ENCODE measurements around the gene HES7.
A peak's percentile ranks its signal among the peaks of the same experiment; 100 is the strongest.
"Not testable (repeated sequence)": the region's sequence is repeated elsewhere in the genome, so short reads cannot be mapped to it uniquely, and the experiment has no call there.

HES7 gene

DNA sequence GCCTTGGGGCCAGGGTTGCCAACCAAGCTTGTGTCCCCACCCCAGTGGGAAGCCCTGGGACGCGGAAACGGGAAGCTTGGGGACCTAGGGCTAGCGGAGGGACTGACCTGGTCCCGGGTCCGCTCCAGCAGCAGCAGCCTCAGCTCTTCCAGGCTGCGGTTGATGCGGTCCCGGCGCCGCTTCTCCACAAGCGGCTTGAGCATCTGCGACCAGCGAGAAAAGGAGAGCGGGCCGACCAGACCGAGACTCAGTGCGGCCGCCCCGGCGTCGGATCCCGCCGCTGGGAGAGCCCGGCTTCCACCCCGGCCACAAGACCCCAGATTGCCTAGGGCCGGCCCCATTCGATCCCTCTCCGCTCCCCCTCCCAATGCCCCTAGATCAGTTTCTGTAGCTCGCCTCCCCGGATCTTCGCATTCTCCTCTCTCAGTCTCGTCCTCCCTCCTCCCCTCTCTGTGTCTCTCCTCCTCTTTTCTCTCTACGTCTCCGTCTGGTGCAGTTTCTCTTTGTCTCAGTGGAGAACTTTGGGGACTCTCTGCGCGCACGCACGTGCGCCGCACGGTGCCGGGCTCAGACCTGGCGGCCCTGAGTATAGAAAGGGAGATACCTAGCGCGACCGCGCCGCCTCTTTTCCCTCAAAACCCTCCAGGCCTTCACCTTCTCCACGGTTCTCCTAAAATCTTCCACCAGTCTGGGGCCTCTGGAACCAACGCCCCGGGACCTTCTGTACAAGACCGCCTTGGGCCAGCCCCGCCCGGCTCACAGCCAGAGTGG is 797 bp downstream of the HES7 start:
- DNase-seq (ENCODE audit: low read depth, low spot score), result no peak

GRCh38 chr17:8122422-8122923 is 1.4 kb downstream of the HES7 start:
- DNase-seq (ENCODE audit: low read depth, low spot score), result no peak

- no peak for DNase-seq (ENCODE audit: low read depth, low spot score)
Observed at GRCh38 chr17:8121681-8122421, 2.1 kb downstream of the HES7 start.

DNA sequence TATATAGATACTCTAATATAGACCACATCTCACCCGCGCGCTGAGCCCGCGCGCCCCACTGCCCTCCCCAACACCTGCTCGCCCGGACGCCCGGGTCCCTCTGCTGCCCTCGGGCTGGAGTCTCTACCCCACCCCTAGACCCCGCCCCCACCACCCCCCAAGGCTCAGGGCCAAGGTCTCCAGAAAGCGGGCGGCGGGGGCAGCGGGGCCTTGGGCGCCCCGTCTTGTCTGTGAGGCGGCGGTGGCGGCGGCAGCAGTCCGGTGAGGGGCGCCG is 2.6 kb downstream of the HES7 start:
- no peak for DNase-seq (ENCODE audit: low read depth, low spot score)

- no peak for DNase-seq (ENCODE audit: low read depth, low spot score)
Observed at GRCh38 chr17:8120520-8121406, 3.1 kb downstream of the HES7 start.

- peak; percentile 89 for DNase-seq (ENCODE audit: low read depth, low spot score)
Observed at GRCh38 chr17:8119581-8120519, 4.1 kb downstream of the HES7 start.

- DNase-seq (ENCODE audit: low read depth, low spot score), result peak; percentile 67
Observed at GRCh38 chr17:8118769-8119580, 4.9 kb downstream of the HES7 start.

DNA sequence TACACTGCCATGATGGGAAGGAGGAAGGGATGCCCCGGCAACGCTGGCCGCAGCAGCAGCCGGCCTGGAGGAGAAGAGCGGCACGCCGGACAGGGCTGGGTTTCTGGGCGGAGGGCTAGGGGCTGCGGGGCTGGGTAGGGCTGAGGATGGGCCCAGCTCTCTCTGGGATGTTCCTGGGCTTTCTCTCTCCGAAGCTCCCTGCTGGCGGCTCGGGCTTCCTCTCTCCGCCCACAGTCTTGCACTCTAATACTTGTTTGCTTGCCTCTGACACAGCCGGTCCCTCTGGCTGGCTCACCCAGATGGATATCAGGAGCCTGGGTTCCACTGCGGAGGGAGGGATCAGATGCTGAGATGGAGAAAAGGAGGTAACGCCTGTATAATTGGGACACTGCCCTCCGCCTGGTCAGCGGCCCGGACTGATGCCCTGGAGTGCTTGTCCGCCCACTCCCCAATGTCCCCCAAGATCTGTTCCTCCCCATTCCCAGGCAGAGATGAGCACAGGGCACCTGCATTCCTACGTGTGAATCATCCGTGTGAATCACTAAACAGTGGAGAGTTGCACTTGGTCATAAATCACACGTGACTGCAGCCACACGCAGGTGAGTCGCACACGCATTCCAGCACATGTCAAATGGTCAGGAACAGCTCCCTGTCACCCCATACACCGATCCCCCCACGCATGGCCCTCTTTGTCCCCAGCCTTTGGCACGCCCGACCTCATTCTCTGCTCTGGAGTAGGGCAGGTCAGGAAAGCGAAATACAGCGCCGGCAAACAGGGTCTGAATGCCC is 5.7 kb downstream of the HES7 start, which contains the start of gene ALOXE3:
Gene ALOXE3 (minus strand): TSS at position 535 of the 789 bp plus-strand sequence. CDS start 524 bp downstream, at position 11.
- no peak for DNase-seq (ENCODE audit: low read depth, low spot score)

DNA sequence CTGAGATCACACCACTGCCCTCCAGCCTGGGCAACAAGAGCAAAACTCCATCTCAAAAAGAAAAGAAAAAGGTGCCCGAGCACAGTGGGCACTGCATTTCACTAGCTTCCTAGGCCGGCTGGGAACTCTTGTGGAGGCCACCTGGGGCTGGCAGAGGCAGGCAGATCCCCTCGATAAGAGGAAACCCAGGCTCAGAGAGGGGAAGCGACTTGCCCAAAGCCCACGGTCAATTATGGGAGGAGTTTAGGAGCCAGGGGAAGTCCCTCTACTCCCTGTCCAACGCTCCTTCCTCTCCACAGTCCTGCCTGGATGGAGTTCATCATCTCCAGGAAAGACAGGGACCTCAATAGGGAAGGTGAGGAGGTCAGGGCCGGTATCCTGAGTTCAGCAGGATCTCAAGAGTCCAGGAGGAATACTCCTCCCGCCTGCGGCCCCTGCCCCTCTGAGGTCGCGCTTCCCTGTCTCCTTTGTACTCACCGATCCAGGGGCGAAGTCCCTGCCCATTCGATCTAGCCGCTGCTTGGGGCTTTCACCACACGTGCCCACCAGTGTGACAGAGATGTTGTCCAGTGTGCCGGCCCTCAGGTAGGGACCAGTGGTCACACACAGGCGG is 6.4 kb downstream of the HES7 start:
- DNase-seq (ENCODE audit: low read depth, low spot score), result no peak

DNA sequence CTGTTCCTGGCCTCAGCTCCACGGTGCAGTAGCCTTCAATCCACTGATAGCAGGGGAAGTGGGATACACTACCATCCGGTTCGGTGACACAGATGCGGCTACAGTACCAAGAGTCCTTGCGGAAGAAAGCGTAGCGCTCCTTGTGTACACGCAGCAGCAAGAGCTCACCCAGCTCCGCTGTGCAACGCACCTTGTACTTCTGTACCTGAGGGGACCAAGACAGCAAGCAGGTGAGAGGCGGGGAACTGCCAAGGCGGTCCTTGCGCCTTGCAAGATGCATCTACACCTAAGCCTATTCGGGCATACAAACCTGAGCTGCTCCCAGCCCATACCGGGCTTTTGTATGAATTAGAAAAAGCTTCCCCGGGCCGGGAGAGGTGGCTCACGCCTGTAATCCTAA is 7.1 kb downstream of the HES7 start:
- no peak for DNase-seq (ENCODE audit: low read depth, low spot score)

DNA sequence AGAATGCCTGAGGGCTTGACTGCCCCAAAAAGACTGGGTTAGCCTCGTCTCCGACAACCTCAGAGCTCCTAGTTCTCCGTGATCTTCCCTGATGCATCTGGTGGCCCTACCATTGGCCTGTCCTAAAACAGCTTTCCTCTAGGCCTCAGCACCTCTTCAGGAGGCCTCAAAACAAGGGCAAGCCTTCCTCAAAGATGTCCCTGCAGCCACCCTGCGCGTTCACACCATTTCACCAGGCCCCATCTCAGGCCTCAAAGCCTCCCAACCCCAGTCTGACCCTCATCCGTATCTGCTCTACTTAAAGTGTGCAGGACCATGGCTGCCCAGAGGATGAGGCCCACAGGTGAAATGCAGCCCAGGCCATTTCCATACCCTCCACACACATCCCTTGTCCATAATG is 13.0 kb downstream of the HES7 start:
- no peak for DNase-seq (ENCODE audit: low read depth, low spot score)

DNA sequence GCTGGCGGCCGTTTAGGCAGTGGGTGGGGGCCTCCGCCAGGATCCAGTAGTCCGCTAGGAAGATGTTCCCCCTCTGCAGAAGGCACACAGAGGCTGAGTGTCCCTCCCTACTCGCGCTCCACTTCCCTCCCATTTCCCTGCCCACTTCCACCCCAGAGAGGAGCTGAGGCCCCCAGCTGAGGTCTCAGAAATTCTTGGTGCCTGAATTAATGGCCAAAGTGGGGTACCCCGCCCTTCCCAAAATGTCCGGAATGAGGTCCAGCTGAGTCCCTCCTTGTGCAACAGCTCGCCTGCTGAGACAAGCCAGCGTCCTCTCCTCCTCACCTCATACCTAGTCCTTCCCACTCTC is 13.5 kb downstream of the HES7 start:
- no peak for DNase-seq (ENCODE audit: low read depth, low spot score)

DNA sequence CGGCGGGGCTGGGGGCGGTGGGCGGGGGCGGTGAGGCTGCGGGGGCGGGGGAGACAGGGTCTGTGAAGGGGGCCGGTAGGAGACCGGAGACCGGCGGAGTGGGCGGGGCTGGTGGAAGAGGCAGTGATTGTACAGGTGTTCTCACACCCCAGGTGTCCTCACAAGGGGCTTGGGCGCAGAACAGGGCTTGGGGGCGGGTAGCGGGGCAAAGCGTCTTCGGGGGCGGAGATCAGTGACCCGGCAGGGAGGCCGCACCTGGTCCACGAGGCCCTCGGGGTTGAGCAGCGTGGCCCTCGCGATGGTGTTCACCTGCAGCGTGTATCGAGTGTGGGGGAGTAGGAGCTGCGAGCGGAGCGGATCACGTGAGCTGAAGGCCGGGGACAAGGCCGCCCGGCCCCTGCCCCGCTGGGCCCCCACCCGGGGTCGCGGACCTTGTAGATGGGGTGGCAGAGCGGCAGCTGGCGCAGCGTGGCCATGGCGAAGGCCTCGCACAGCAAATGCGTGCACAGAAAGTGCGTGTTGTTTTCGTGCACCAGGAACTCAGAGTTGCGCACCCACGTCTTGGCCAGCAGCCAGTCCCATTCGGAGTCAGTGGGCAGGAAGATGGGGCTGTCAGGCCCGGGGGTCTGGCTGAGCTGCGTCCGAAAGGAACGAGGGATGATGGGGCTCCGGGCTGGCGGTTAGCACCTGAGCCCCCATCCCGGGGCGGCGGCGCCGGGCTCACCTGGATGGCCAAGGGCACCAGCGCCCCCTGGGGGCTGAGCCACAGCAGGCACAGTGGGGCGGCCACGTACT is 14.0 kb downstream of the HES7 start:
- no peak for DNase-seq (ENCODE audit: low read depth, low spot score)

DNA sequence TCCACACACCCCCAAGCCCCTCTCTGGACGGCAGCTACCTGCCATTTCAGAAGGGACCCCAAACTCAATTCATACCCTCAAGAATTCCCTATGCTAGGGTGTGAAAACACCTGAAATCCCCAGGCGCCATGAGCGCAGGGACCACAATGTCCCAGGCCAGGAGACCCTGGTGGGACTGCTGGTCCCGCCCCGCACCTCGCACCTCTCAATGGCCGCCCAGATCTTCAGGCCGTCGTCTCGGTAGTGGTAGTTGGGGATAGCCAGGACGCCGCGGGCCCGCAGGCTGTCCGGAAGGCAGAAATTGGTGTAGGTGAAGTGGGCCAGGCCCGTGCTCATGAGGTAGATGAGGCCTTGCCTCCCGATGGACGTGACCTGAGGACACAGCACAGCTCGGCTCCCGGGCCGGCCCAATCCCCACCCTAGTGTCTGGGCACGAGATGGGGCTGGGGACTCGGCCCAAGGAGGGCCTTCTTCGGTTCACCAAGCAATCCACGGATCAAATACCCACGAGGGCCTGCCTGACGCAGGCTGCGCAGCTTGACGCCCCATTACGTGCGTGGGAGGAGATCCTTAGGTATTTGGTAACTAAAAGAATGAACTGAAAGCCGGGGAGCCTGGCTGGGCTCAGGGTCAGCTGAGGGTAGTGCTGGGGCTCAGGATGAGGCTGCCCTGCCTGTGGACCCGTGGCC is 14.8 kb downstream of the HES7 start:
- DNase-seq (ENCODE audit: low read depth, low spot score), result no peak

DNA sequence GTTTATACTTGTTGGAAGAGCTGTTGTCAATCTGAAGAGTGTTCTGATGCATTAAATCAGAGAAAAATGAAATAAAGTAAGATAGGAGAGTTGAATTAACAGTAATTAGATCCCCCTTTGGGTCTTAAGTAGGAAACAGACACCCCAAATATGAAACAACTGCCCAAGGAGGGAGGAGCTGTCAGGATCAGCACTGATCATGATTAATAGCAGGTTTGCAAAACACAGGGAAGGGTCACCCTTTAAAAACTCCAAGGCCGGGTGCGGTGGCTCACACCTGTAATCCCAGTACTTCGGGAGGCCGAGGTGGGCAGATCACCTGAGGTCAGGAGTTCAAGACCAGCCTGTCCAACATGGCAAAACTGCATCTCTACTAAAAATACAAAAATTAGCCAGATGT is 16.9 kb downstream of the HES7 start:
- DNase-seq (ENCODE audit: low read depth, low spot score), result not testable (repeated sequence)

DNA sequence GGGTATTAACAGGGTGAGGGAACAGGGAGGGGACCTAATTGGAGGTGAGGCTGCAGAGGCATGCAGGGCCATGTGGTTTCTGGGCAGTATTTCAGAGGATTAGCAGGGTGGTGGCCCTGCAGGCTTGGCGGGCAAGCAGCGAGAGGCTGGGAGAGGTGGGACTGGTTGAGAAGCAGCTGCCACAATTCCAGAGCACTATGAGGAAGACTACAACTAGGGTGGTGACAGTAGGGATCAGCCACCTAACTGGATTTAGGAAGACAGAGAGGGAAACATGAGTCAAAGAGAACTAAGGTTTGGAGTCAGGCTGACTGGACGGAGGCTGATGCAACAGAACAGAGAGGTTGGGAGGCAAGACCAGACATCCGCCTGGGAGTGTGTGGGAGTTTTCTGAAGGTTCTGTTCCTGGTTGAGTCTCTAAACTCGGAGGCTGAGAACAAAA is 17.9 kb downstream of the HES7 start:
- no peak for DNase-seq (ENCODE audit: low read depth, low spot score)

GRCh38 chr17:8104911-8105310 is 19.0 kb downstream of the HES7 start:
- no peak for DNase-seq (ENCODE audit: low read depth, low spot score)

All from smooth muscle cell of the brain vasculature (primary cell).